ENCODE data around the gene FBLN2. TPM values are rescaled to one million over a fixed set of nuclear protein-coding genes. Genes with fewer than 3 reads are reported as not detected.

Gene FBLN2
- polyA plus RNA-seq, 1 of the 3 experiments (the other 2 are of a cell fraction), result 5.2 TPM

DNA sequence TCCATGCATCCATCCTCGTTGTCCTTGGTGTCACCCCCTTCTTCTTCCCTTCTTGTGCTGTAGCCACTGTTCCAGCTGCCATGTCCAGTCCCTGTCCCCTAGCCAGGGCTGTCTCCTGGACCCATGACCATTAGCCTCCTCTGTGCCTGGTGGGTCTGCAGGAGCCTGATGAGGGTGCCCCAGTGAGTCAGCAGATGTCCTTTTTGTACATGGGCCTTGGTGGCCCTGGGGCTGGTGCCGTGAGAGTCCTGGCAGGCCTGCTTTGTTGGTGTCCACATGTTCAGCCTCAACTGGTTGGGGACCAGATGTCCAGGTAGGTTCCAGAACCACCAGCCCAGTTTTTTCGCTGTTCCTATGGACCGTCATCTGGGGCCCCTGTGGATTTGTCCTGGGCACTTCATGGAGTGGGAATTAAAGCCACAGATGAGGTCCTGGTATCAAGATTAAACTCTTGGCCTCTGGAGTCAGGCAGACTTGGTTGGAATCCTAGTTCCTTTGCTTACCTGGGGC is 66.1 kb downstream of the FBLN2 start:
- Histone ChIP-seq H2AFZ (ENCODE audit: low read depth) (no peak overlapping the region), H3K79me2 (ENCODE audit: insufficient read depth) (no peaks in the 10 kb centered on the region), H3F3A (replicated peaks; ENCODE audit: insufficient read depth) (no peaks in the 10 kb centered on the region), H3K27ac (ENCODE audit: low read depth in 2 of 2, low read length in 1 of 2) (no peak overlapping the region), H3K9me2 (no peaks in the 10 kb centered on the region), H3K4me1 (ENCODE audit: control insufficient read depth in 1 of 2, insufficient read depth in 2 of 2, low read depth in 1 of 2, low read length in 1 of 2) (no peaks in the 10 kb centered on the region), H3K4me2 (no peak overlapping the region), H3K9ac (no peak overlapping the region), H3K27me3 (ENCODE audit: insufficient read depth) (no peaks in the 10 kb centered on the region), H3K4me3 (ENCODE audit: low read depth in 2 of 2, low read length in 1 of 2) (no peak overlapping the region), H4K20me1 (ENCODE audit: insufficient read depth) (no peaks in the 10 kb centered on the region), H3K9me3 (no peaks in the 10 kb centered on the region), H3K36me3 (replicated peaks in 1 of 2; ENCODE audit: control insufficient read depth in 1 of 2, insufficient read depth in 2 of 2, low read length in 1 of 2) (no peaks in the 10 kb centered on the region)
- POLR2A ChIA-PET, result no interaction called here
- TF ChIP-seq MXI1 (IDR thresholded peaks at IDR 0.05; ENCODE audit: low read depth, low read length), result no peak
- TF ChIP-seq EP300 (IDR thresholded peaks at IDR 0.05; ENCODE audit: borderline replicate concordance in 1 of 2, low read depth in 1 of 2, low read length in 1 of 2), result no peak
- TF ChIP-seq, protein P1, sequence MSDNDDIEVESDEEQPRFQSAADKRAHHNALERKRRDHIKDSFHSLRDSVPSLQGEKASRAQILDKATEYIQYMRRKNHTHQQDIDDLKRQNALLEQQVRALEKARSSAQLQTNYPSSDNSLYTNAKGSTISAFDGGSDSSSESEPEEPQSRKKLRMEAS (IDR thresholded peaks at IDR 0.05; ENCODE audit: low read depth), result no peak
- no peak for TF ChIP-seq RCOR1 (IDR thresholded peaks at IDR 0.05; ENCODE audit: low read length)
- WGBS (ENCODE audit: low lambda C conversion rate), result 15% methylated on average over 2 of the region's 4 CpGs
- no peak for DNase-seq
- CTCF ChIA-PET, result no interaction called here

DNA sequence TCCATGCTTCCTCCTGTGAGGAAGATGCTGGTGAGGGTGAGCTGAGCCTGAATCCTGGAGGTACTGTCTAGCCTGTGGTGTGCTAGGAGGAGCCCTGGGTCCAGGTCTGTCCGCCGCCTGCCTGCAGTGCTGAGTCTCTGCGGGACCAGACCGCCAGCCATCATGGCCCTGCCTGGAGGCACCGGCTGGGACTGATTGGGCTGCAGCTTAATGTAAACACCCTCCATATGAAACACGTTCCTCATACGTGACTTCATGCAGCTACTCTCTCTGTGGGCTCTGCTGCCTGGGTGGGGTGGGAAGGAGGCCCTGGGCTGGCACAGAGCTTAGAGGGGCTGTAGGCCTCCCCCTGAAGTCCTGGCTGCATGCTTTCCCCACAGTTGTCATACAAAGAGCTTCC is 67.4 kb downstream of the FBLN2 start:
- no peaks in the 10 kb centered on the region for H3K9me2 ChIP-seq
- no peak overlapping the region for H3K27ac ChIP-seq (ENCODE audit: low read depth in 2 of 2, low read length in 1 of 2)
- no peak overlapping the region for H3K4me3 ChIP-seq (ENCODE audit: low read depth in 2 of 2, low read length in 1 of 2)
- no peak for DNase-seq
- H3F3A ChIP-seq (replicated peaks; ENCODE audit: insufficient read depth), result no peaks in the 10 kb centered on the region
- H2AFZ ChIP-seq (ENCODE audit: low read depth), result no peak overlapping the region
- POLR2A ChIA-PET, result no interaction called here
- H3K36me3 ChIP-seq (replicated peaks in 1 of 2; ENCODE audit: control insufficient read depth in 1 of 2, insufficient read depth in 2 of 2, low read length in 1 of 2), result no peaks in the 10 kb centered on the region
- no peak overlapping the region for H3K4me2 ChIP-seq
- no peaks in the 10 kb centered on the region for H3K4me1 ChIP-seq (ENCODE audit: control insufficient read depth in 1 of 2, insufficient read depth in 2 of 2, low read depth in 1 of 2, low read length in 1 of 2)
- no peak overlapping the region for H3K9ac ChIP-seq
- WGBS (ENCODE audit: low lambda C conversion rate), result no CpG with 5 or more reads among the region's 7 CpGs
- no peaks in the 10 kb centered on the region for H3K9me3 ChIP-seq
- CTCF ChIA-PET, result interaction anchor here (0.9 kb wide), 1 partner anchor 120 kb away, joined by 3 read pairs; no protein-coding TSS in a partner anchor
- no peaks in the 10 kb centered on the region for H3K27me3 ChIP-seq (ENCODE audit: insufficient read depth)
- H3K79me2 ChIP-seq (ENCODE audit: insufficient read depth), result no peaks in the 10 kb centered on the region
- H4K20me1 ChIP-seq (ENCODE audit: insufficient read depth), result no peaks in the 10 kb centered on the region
- TF ChIP-seq RAD21 (IDR thresholded peaks at IDR 0.05; ENCODE audit: low read length), result no peak
- no peak for TF ChIP-seq JUND (IDR thresholded peaks at IDR 0.05)
- no peak for TF ChIP-seq TCF12 (IDR thresholded peaks at IDR 0.05)
- no peak for TF ChIP-seq POLR2AphosphoS5 (IDR thresholded peaks at IDR 0.05; ENCODE audit: low read depth, low read length)
- TF ChIP-seq NFIC (IDR thresholded peaks at IDR 0.05; ENCODE audit: borderline replicate concordance), result no peak
- TF ChIP-seq, protein P2, sequence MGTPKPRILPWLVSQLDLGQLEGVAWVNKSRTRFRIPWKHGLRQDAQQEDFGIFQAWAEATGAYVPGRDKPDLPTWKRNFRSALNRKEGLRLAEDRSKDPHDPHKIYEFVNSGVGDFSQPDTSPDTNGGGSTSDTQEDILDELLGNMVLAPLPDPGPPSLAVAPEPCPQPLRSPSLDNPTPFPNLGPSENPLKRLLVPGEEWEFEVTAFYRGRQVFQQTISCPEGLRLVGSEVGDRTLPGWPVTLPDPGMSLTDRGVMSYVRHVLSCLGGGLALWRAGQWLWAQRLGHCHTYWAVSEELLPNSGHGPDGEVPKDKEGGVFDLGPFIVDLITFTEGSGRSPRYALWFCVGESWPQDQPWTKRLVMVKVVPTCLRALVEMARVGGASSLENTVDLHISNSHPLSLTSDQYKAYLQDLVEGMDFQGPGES (IDR thresholded peaks at IDR 0.05; ENCODE audit: low read depth, low read length), result no peak
- TF ChIP-seq, protein P3, sequence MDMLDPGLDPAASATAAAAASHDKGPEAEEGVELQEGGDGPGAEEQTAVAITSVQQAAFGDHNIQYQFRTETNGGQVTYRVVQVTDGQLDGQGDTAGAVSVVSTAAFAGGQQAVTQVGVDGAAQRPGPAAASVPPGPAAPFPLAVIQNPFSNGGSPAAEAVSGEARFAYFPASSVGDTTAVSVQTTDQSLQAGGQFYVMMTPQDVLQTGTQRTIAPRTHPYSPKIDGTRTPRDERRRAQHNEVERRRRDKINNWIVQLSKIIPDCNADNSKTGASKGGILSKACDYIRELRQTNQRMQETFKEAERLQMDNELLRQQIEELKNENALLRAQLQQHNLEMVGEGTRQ (IDR thresholded peaks at IDR 0.05; ENCODE audit: borderline replicate concordance, low read depth, low read length), result no peak
- no peak for TF ChIP-seq RXRA (IDR thresholded peaks at IDR 0.05; ENCODE audit: borderline replicate concordance, low read depth)
- no peak for TF ChIP-seq EP300 (IDR thresholded peaks at IDR 0.05; ENCODE audit: borderline replicate concordance in 1 of 2, low read depth in 1 of 2, low read length in 1 of 2)
- TF ChIP-seq TEAD4 (IDR thresholded peaks at IDR 0.05; ENCODE audit: borderline replicate concordance, insufficient read depth), result no peak
- TF ChIP-seq EZH2phosphoT487 (IDR thresholded peaks at IDR 0.05; ENCODE audit: borderline replicate concordance, low read depth), result no peak
- TF ChIP-seq, protein P4, sequence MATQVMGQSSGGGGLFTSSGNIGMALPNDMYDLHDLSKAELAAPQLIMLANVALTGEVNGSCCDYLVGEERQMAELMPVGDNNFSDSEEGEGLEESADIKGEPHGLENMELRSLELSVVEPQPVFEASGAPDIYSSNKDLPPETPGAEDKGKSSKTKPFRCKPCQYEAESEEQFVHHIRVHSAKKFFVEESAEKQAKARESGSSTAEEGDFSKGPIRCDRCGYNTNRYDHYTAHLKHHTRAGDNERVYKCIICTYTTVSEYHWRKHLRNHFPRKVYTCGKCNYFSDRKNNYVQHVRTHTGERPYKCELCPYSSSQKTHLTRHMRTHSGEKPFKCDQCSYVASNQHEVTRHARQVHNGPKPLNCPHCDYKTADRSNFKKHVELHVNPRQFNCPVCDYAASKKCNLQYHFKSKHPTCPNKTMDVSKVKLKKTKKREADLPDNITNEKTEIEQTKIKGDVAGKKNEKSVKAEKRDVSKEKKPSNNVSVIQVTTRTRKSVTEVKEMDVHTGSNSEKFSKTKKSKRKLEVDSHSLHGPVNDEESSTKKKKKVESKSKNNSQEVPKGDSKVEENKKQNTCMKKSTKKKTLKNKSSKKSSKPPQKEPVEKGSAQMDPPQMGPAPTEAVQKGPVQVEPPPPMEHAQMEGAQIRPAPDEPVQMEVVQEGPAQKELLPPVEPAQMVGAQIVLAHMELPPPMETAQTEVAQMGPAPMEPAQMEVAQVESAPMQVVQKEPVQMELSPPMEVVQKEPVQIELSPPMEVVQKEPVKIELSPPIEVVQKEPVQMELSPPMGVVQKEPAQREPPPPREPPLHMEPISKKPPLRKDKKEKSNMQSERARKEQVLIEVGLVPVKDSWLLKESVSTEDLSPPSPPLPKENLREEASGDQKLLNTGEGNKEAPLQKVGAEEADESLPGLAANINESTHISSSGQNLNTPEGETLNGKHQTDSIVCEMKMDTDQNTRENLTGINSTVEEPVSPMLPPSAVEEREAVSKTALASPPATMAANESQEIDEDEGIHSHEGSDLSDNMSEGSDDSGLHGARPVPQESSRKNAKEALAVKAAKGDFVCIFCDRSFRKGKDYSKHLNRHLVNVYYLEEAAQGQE (IDR thresholded peaks at IDR 0.05; ENCODE audit: low read depth, low read length), result no peak
- no peak for TF ChIP-seq NRF1 (IDR thresholded peaks at IDR 0.05; ENCODE audit: low read depth, low read length)
- TF ChIP-seq, protein P5, sequence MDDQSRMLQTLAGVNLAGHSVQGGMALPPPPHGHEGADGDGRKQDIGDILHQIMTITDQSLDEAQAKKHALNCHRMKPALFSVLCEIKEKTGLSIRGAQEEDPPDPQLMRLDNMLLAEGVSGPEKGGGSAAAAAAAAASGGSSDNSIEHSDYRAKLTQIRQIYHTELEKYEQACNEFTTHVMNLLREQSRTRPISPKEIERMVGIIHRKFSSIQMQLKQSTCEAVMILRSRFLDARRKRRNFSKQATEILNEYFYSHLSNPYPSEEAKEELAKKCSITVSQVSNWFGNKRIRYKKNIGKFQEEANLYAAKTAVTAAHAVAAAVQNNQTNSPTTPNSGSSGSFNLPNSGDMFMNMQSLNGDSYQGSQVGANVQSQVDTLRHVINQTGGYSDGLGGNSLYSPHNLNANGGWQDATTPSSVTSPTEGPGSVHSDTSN (IDR thresholded peaks at IDR 0.05), result no peak
- no peak for TF ChIP-seq TAF1 (IDR thresholded peaks at IDR 0.05; ENCODE audit: borderline replicate concordance, low read depth, low read length)
- TF ChIP-seq, protein P6, sequence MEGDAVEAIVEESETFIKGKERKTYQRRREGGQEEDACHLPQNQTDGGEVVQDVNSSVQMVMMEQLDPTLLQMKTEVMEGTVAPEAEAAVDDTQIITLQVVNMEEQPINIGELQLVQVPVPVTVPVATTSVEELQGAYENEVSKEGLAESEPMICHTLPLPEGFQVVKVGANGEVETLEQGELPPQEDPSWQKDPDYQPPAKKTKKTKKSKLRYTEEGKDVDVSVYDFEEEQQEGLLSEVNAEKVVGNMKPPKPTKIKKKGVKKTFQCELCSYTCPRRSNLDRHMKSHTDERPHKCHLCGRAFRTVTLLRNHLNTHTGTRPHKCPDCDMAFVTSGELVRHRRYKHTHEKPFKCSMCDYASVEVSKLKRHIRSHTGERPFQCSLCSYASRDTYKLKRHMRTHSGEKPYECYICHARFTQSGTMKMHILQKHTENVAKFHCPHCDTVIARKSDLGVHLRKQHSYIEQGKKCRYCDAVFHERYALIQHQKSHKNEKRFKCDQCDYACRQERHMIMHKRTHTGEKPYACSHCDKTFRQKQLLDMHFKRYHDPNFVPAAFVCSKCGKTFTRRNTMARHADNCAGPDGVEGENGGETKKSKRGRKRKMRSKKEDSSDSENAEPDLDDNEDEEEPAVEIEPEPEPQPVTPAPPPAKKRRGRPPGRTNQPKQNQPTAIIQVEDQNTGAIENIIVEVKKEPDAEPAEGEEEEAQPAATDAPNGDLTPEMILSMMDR (IDR thresholded peaks at IDR 0.05), result no peak
- TF ChIP-seq ELF1 (IDR thresholded peaks at IDR 0.05), result no peak

All from SK-N-SH (cell line).